Activated CD8-positive, alpha-beta memory T cell treated with anti-CD3 and anti-CD28 coated beads for 1 hour (primary cell): ENCODE results near the gene MFN2.
"Not testable (repeated sequence)": the region's sequence is repeated elsewhere in the genome, so short reads cannot be mapped to it uniquely, and the experiment has no call there.

Source experiments
- DNase-seq, 2 donors: peaks; one replicate each; pipeline ENCODE4 v3.0.0-alpha.2; 2020; ENCODE audit warnings: low read depth in 1 of 2; ENCODE audit errors: extremely low read depth in 1 of 2

The MFN2 gene

GRCh38 chr1:11997081-11997850 lies 17.0 kb downstream of the MFN2 start:
- DNase-seq = no peak

GRCh38 chr1:11998636-11999035 lies 18.4 kb downstream of the MFN2 start:
- DNase-seq = no peak

- DNase-seq = no peak
Measured at GRCh38 chr1:11999236-11999635, 19.0 kb downstream of the MFN2 start.

GRCh38 chr1:12001249-12001917 lies 21.1 kb downstream of the MFN2 start:
- peak in 1 of 2 donors; percentile 6 for DNase-seq

- no peak for DNase-seq
Measured at GRCh38 chr1:12001996-12002493, 21.8 kb downstream of the MFN2 start.

- DNase-seq = no peak
Measured at GRCh38 chr1:12003762-12004161, 23.5 kb downstream of the MFN2 start.

GRCh38 chr1:12005488-12006166 lies 25.4 kb downstream of the MFN2 start:
- DNase-seq = no peak

- DNase-seq = no peak
Measured at GRCh38 chr1:12006167-12006921, 26.1 kb downstream of the MFN2 start.

- DNase-seq = no peak
Measured at GRCh38 chr1:12007204-12007603, 27.0 kb downstream of the MFN2 start.

- DNase-seq = not testable (repeated sequence)
Measured at GRCh38 chr1:12008355-12008754, 28.1 kb downstream of the MFN2 start.

GRCh38 chr1:12009318-12009947 lies 29.2 kb downstream of the MFN2 start:
- no peak for DNase-seq

GRCh38 chr1:12010746-12011570 lies 30.7 kb downstream of the MFN2 start:
- no peak for DNase-seq

GRCh38 chr1:12011998-12012397 lies 31.8 kb downstream of the MFN2 start:
- DNase-seq = no peak

- no peak for DNase-seq
Measured at GRCh38 chr1:12012560-12013316, 32.5 kb downstream of the MFN2 start.

GRCh38 chr1:12014141-12014991 lies 34.1 kb downstream of the MFN2 start:
- DNase-seq = no peak

- DNase-seq = no peak
Measured at GRCh38 chr1:12015001-12015491, 34.8 kb downstream of the MFN2 start.

GRCh38 chr1:12015499-12015898 lies 35.3 kb downstream of the MFN2 start:
- DNase-seq = no peak

- no peak for DNase-seq
Measured at GRCh38 chr1:12016182-12016581, 35.9 kb downstream of the MFN2 start.
